Measurements from ENCODE around the gene DGKB.

DGKB gene

GRCh38 chr7:14682910-14683465 is 219.6 kb downstream of the DGKB start:
- no peak for DNase-seq

- no peak for DNase-seq
These were observed 225.7 kb downstream of the DGKB start for GRCh38 chr7:14676896-14677295.

GRCh38 chr7:14673202-14673601 is 229.3 kb downstream of the DGKB start:
- DNase-seq: no peak

GRCh38 chr7:14666913-14667312 is 235.6 kb downstream of the DGKB start:
- no peak for DNase-seq

- DNase-seq: no peak
These were observed 236.2 kb downstream of the DGKB start for GRCh38 chr7:14666304-14666703.

GRCh38 chr7:14639801-14640200 is 262.8 kb downstream of the DGKB start:
- no peak for DNase-seq

- DNase-seq: no peak
These were observed 263.2 kb downstream of the DGKB start for GRCh38 chr7:14639329-14639728.

GRCh38 chr7:14637968-14638367 is 264.6 kb downstream of the DGKB start:
- no peak for DNase-seq

- no peak for DNase-seq
These were observed 266.6 kb downstream of the DGKB start for GRCh38 chr7:14635955-14636354.

- DNase-seq: no peak
These were observed 272.5 kb downstream of the DGKB start for GRCh38 chr7:14630048-14630447.

GRCh38 chr7:14628516-14628915 is 274.0 kb downstream of the DGKB start:
- no peak for DNase-seq

GRCh38 chr7:14626076-14626475 is 276.5 kb downstream of the DGKB start:
- no peak for DNase-seq

- DNase-seq: no peak
These were observed 280.0 kb downstream of the DGKB start for GRCh38 chr7:14622559-14622958.

GRCh38 chr7:14606101-14606500 is 296.4 kb downstream of the DGKB start:
- DNase-seq: no peak

- DNase-seq: no peak
These were observed 297.9 kb downstream of the DGKB start for GRCh38 chr7:14604606-14605005.

- DNase-seq: no peak
These were observed 299.7 kb downstream of the DGKB start for GRCh38 chr7:14602851-14603250.

- DNase-seq: no peak
These were observed 301.7 kb downstream of the DGKB start for GRCh38 chr7:14600766-14601367.

- DNase-seq: no peak
These were observed 303.6 kb downstream of the DGKB start for GRCh38 chr7:14598978-14599377.

- no peak for DNase-seq
These were observed 306.1 kb downstream of the DGKB start for GRCh38 chr7:14596421-14596820.

GRCh38 chr7:14590206-14590605 is 312.3 kb downstream of the DGKB start:
- no peak for DNase-seq

GRCh38 chr7:14585232-14585631 is 317.3 kb downstream of the DGKB start:
- no peak for DNase-seq

- DNase-seq: no peak
These were observed 319.0 kb downstream of the DGKB start for GRCh38 chr7:14583518-14583917.

- DNase-seq: no peak
These were observed 320.5 kb downstream of the DGKB start for GRCh38 chr7:14582010-14582409.

GRCh38 chr7:14579971-14580370 is 322.6 kb downstream of the DGKB start:
- DNase-seq: no peak

- DNase-seq: no peak
These were observed 326.0 kb downstream of the DGKB start for GRCh38 chr7:14576578-14576977.

Data from activated CD4-positive, alpha-beta T cell treated with anti-CD3 and anti-CD28 coated beads, Interleukin-2, Interleukin-6, amounts not matched to agents 100 ng/mL and 50 ng/mL, durations not matched to agents 16 hours and 8 hours (primary cell).